SK-N-SH treated with all-trans-retinoic acid at 6 μM for 48 hours (cell line): Measurements from ENCODE around the gene PFDN2.

Experiments
- ATAC-seq: fragments of 200-7000 bp; cut with Tn5 transposase; 3 replicates; pipeline ENCODE4 v1.9.1; 2020; ENCODE audit warnings: mild to moderate bottlenecking, moderate library complexity
- ARNTL ChIP-seq: fragments of 450-650 bp; formaldehyde crosslinking; IDR thresholded peaks from 2 replicates; pipeline ENCODE4 v1.5.0; 2020; ENCODE audit warnings: low read depth, mild to moderate bottlenecking, moderate library complexity, borderline replicate concordance
- BACH2 ChIP-seq: fragments of 250-450 bp; sonication (Bioruptor Pico); IDR thresholded peaks from 2 replicates; pipeline ENCODE4 v1.9.0; 2021; ENCODE audit warnings: mild to moderate bottlenecking, borderline replicate concordance
- CSDC2 ChIP-seq: fragments of 250-450 bp; sonication (Bioruptor Pico); IDR thresholded peaks from 2 replicates; pipeline ENCODE4 v1.5.0; 2020; ENCODE audit warnings: mild to moderate bottlenecking, moderate library complexity
- ESRRG ChIP-seq: fragments of 250-450 bp; sonication (Bioruptor Pico); IDR thresholded peaks from 2 replicates; pipeline ENCODE4 v1.6.1; 2021; ENCODE audit warnings: mild to moderate bottlenecking
- GLIS3 ChIP-seq: fragments of 250-450 bp; sonication (Bioruptor Pico); IDR thresholded peaks from 2 replicates; pipeline ENCODE4 v1.5.0; 2020; ENCODE audit warnings: mild to moderate bottlenecking, moderate library complexity
- ISL1 ChIP-seq: fragments of 250-450 bp; sonication (Bioruptor Pico); IDR thresholded peaks from 2 replicates; pipeline ENCODE4 v2.1.2; 2022; ENCODE audit warnings: mild to moderate bottlenecking, moderate library complexity
- OSR1 ChIP-seq: fragments of 250-450 bp; sonication (Bioruptor Pico); IDR thresholded peaks from 2 replicates; pipeline ENCODE4 v1.8.0; 2022; ENCODE audit warnings: moderate library complexity, mild to moderate bottlenecking, inconsistent platforms
- POU6F1 ChIP-seq: fragments of 250-450 bp; sonication (Bioruptor Pico); IDR thresholded peaks from 2 replicates; pipeline ENCODE4 v1.8.0; 2021; ENCODE audit warnings: low read depth, mild to moderate bottlenecking, moderate library complexity, borderline replicate concordance
- PPARA ChIP-seq: fragments of 250-450 bp; sonication (Bioruptor Pico); IDR thresholded peaks from 2 replicates; pipeline ENCODE4 v1.5.0; 2020; ENCODE audit warnings: mild to moderate bottlenecking, borderline replicate concordance
- RARB ChIP-seq: fragments of 250-450 bp; sonication (Bioruptor Pico); IDR thresholded peaks from 2 replicates; pipeline ENCODE4 v1.8.0; 2021; ENCODE audit warnings: mild to moderate bottlenecking, moderate library complexity
- SNAI2 ChIP-seq: fragments of 250-450 bp; sonication (Bioruptor Pico); IDR thresholded peaks from 2 replicates; pipeline ENCODE4 v1.5.0; 2020; ENCODE audit warnings: mild to moderate bottlenecking, moderate library complexity
- TOX ChIP-seq: fragments of 250-450 bp; sonication (Bioruptor Pico); IDR thresholded peaks from 2 replicates; pipeline ENCODE4 v1.8.0; 2021; ENCODE audit warnings: mild to moderate bottlenecking, moderate library complexity, borderline replicate concordance
- ZC3H10 ChIP-seq: fragments of 250-450 bp; sonication (Bioruptor Pico); IDR thresholded peaks from 2 replicates; pipeline ENCODE4 v1.5.1; 2021; ENCODE audit warnings: mild to moderate bottlenecking, moderate library complexity
- ZFP3 ChIP-seq: fragments of 250-450 bp; sonication (Bioruptor Pico); IDR thresholded peaks from 2 replicates; pipeline ENCODE4 v1.5.0; 2020; ENCODE audit warnings: mild to moderate bottlenecking, moderate library complexity
- ZFP30 ChIP-seq: fragments of 450-650 bp; formaldehyde crosslinking; IDR thresholded peaks from 2 replicates; pipeline ENCODE4 v1.5.0; 2022; ENCODE audit warnings: mild to moderate bottlenecking, moderate library complexity
- ZNF565 ChIP-seq: fragments of 450-650 bp; formaldehyde crosslinking; conservative IDR thresholded peaks from 2 replicates; pipeline ENCODE4 v1.5.0; 2020; ENCODE audit warnings: low read depth, mild to moderate bottlenecking, moderate library complexity
- ZNF70 ChIP-seq: fragments of 450-650 bp; formaldehyde crosslinking; IDR thresholded peaks from 2 replicates; pipeline ENCODE4 v1.5.0; 2020; ENCODE audit warnings: mild to moderate bottlenecking, moderate library complexity
- ZNF8 ChIP-seq: fragments of 450-650 bp; formaldehyde crosslinking; IDR thresholded peaks from 2 replicates; pipeline ENCODE4 v1.5.0; 2020; ENCODE audit warnings: mild to moderate bottlenecking, moderate library complexity
- TF ChIP-seq, protein P1 (sequence below): fragments of 250-450 bp; sonication (Bioruptor Pico); IDR thresholded peaks from 2 replicates; pipeline ENCODE4 v1.5.0; 2020; ENCODE audit warnings: mild to moderate bottlenecking, moderate library complexity
- TF ChIP-seq, protein P2 (sequence below): fragments of 250-450 bp; sonication (Bioruptor Pico); IDR thresholded peaks from 2 replicates; pipeline ENCODE4 v1.5.1; 2020; ENCODE audit warnings: low read depth, mild to moderate bottlenecking, moderate library complexity
- TF ChIP-seq, protein P3 (sequence below): fragments of 250-450 bp; sonication (Bioruptor Pico); IDR thresholded peaks from 2 replicates; pipeline ENCODE4 v1.5.1; 2021; ENCODE audit warnings: mild to moderate bottlenecking, moderate library complexity

Gene PFDN2

DNA sequence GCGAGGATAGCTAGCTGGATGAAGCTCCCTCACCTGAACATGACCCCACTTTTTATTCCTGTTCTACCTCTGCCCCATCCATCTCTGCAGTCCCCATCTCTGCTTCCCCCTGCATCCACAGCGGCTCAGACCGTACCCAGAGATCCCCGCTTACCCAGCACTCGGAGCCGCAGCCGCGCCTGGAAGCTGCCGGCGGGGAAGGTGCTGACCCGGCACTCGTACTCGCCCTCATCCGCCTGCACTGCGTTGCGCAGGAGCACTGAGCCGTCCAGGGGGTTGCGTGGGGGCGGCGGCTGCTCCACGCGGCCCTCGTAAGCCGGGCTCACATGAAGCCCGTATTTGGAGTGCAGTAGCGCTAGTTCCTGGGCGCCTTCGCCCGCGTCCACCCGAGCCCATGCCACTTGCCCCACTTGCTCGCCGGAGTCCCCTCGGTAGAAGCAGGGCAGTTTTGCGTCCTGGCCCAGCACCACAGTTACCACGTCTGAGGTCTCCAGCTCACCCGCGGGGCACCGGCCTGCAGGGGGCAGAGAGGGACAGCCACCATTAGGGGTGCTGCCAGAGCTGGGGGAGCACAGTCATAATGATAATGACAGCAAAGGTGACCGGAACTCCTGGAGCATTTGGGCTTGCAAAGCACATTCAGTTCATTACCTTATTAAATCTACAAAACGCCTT, 38.3 kb downstream of the PFDN2 start:
- ATAC-seq: no peak
- TF ChIP-seq GLIS3: no peak
- TF ChIP-seq BACH2: no peak

GRCh38 chr1:161077426-161077825, 40.4 kb downstream of the PFDN2 start:
- no peak for ATAC-seq
- TF ChIP-seq ISL1 (CRISPR knock-in tag) (no peak), ZC3H10 (CRISPR knock-in tag) (no peak), ZNF70 (no peak), ZFP3 (CRISPR knock-in tag) (no peak), CSDC2 (CRISPR knock-in tag) (no peak), ARNTL (CRISPR knock-in tag) (no peak), ZFP30 (CRISPR knock-in tag) (no peak), OSR1 (CRISPR knock-in tag) (no peak)
- TF ChIP-seq, protein P1, sequence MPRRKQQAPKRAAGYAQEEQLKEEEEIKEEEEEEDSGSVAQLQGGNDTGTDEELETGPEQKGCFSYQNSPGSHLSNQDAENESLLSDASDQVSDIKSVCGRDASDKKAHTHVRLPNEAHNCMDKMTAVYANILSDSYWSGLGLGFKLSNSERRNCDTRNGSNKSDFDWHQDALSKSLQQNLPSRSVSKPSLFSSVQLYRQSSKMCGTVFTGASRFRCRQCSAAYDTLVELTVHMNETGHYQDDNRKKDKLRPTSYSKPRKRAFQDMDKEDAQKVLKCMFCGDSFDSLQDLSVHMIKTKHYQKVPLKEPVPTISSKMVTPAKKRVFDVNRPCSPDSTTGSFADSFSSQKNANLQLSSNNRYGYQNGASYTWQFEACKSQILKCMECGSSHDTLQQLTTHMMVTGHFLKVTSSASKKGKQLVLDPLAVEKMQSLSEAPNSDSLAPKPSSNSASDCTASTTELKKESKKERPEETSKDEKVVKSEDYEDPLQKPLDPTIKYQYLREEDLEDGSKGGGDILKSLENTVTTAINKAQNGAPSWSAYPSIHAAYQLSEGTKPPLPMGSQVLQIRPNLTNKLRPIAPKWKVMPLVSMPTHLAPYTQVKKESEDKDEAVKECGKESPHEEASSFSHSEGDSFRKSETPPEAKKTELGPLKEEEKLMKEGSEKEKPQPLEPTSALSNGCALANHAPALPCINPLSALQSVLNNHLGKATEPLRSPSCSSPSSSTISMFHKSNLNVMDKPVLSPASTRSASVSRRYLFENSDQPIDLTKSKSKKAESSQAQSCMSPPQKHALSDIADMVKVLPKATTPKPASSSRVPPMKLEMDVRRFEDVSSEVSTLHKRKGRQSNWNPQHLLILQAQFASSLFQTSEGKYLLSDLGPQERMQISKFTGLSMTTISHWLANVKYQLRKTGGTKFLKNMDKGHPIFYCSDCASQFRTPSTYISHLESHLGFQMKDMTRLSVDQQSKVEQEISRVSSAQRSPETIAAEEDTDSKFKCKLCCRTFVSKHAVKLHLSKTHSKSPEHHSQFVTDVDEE (CRISPR knock-in tag): no peak

DNA sequence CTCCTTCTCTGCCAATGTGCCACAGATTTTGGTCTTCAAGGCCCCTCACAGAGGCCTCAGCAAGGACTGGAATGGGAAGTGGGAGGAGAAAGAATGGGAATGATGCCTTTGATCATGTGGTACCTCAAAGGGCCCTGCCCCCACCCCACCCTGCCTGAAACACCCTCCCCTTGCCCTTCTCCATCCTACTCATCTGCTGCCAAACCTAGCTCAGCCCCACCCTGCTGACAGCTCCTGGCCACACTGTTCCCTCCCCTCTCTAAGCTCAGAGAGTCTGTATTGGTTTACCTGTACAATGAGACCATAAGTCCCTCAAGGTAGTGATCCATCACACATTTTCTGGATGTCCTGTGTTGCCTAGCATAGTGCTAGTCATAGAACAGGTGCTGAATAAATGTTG, 41.4 kb downstream of the PFDN2 start:
- TF ChIP-seq RARB (CRISPR knock-in tag): no peak
- no peak for TF ChIP-seq ZFP3 (CRISPR knock-in tag)
- TF ChIP-seq POU6F1 (CRISPR knock-in tag): no peak
- TF ChIP-seq ZNF70: no peak
- no peak for TF ChIP-seq ESRRG (CRISPR knock-in tag)
- TF ChIP-seq TOX (CRISPR knock-in tag): no peak
- TF ChIP-seq ZNF8 (CRISPR knock-in tag): no peak
- no peak for ATAC-seq

GRCh38 chr1:161074676-161075368, 43.0 kb downstream of the PFDN2 start:
- TF ChIP-seq GLIS3: no peak
- TF ChIP-seq TOX (CRISPR knock-in tag): no peak
- no peak for TF ChIP-seq SNAI2 (CRISPR knock-in tag)
- TF ChIP-seq, protein P2, sequence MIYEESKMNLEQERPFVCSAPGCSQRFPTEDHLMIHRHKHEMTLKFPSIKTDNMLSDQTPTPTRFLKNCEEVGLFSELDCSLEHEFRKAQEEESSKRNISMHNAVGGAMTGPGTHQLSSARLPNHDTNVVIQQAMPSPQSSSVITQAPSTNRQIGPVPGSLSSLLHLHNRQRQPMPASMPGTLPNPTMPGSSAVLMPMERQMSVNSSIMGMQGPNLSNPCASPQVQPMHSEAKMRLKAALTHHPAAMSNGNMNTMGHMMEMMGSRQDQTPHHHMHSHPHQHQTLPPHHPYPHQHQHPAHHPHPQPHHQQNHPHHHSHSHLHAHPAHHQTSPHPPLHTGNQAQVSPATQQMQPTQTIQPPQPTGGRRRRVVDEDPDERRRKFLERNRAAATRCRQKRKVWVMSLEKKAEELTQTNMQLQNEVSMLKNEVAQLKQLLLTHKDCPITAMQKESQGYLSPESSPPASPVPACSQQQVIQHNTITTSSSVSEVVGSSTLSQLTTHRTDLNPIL (CRISPR knock-in tag): no peak
- TF ChIP-seq, all 23 proteins: peak for 0
- ATAC-seq: no peak

DNA sequence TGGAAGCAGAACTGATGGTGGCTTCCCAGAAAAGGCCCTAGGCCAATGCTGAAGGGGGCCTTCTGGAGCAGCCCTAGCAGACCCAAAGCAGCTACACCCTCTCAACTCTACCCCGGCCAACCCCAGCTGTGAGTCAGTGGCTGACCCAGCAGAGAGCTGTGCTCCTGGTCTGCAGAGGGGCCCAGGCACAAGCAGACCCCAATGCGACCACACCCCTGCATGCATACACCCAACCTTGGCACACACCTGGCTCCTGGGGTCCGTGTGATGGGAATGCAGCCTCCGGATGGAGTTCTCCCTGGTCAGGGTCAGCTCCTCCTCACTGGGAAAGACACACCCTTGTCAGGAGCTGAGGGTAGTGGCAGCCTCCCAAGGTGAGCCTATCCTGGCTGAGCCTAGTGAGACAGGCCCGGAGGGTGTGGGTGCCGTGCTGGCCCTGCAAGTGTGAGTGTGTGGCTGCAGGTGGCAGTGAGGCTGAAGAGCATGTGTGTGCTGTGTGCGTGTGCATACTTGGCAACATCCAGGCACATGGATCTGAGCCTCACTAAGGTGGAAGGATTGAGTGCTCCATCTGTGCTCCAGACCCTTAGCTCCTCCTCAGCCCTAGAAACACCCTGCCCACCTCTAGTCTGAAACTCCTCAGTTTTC, 44.2 kb downstream of the PFDN2 start:
- no peak for ATAC-seq
- TF ChIP-seq, protein P3, sequence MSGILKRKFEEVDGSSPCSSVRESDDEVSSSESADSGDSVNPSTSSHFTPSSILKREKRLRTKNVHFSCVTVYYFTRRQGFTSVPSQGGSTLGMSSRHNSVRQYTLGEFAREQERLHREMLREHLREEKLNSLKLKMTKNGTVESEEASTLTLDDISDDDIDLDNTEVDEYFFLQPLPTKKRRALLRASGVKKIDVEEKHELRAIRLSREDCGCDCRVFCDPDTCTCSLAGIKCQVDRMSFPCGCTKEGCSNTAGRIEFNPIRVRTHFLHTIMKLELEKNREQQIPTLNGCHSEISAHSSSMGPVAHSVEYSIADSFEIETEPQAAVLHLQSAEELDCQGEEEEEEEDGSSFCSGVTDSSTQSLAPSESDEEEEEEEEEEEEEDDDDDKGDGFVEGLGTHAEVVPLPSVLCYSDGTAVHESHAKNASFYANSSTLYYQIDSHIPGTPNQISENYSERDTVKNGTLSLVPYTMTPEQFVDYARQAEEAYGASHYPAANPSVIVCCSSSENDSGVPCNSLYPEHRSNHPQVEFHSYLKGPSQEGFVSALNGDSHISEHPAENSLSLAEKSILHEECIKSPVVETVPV (CRISPR knock-in tag): no peak
- TF ChIP-seq POU6F1 (CRISPR knock-in tag) (no peak), ARNTL (CRISPR knock-in tag) (no peak), ZNF565 (CRISPR knock-in tag) (no peak), BACH2 (no peak), CSDC2 (CRISPR knock-in tag) (no peak), GLIS3 (no peak), PPARA (CRISPR knock-in tag) (no peak), ZFP3 (CRISPR knock-in tag) (no peak), ZFP30 (CRISPR knock-in tag) (no peak), TOX (CRISPR knock-in tag) (no peak)
- TF ChIP-seq, protein P1 (CRISPR knock-in tag): no peak
